ENCODE measurements around the gene TNC. TPM values are rescaled to one million over a fixed set of nuclear protein-coding genes. Genes with fewer than 3 reads are reported as not detected.

TNC gene
- total RNA-seq, 1 donor from 2014 or later = 30.8 TPM

- H3K36me3 ChIP-seq (ENCODE audit: control insufficient read depth in 3 of 3, insufficient read depth in 3 of 3, low read length in 3 of 3) = no peaks in the 10 kb centered on the region
Measured at GRCh38 chr9:114989600-114990410, 128.2 kb downstream of the TNC start.

DNA sequence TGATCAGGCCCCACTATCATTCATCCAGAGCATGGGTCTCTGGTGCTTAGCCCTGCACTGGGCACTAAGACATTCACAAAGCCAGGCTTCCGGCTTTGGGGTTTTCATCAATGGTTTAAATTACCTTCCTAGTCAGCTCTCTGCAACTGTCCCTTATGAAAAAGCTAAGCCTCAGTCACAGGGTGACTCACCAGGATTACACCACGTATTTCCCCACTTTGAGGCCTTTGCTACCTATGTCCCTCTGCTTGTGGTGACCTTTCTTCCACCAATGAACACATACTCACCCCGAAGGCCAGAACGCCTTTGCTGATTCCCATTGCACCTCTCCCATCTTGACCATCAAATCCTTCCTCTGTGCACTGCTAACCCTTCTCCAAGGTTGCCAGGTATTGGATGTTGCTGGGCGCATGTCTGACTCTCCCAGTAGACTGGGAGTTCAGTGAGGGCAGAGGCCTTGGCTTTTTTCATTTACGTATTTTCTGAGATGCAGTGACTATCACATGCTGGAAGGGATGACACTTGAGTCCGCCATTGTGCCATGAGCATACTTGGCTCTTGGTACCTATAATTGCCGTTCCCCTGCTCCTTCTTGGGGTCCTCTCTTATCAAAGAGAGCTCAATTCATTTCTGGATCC, 128.9 kb downstream of the TNC start:
- no peak overlapping the region for H3K9ac ChIP-seq (ENCODE audit: low read depth in 1 of 3, low read length in 3 of 3)
- peaks cover 0 to 9% (median 0%) of the 10 kb centered on the region in 3 donors for H3K27me3 ChIP-seq (ENCODE audit: control insufficient read depth in 3 of 3, insufficient read depth in 3 of 3, low read length in 3 of 3)
- no peaks in the 10 kb centered on the region for H3K36me3 ChIP-seq (ENCODE audit: control insufficient read depth in 3 of 3, insufficient read depth in 3 of 3, low read length in 3 of 3)
- no peaks in the 10 kb centered on the region for H3K9me3 ChIP-seq (ENCODE audit: control insufficient read depth in 3 of 3, low read length in 3 of 3)
- H3K27ac ChIP-seq (ENCODE audit: low read depth, low read length) = no peak overlapping the region
- no peaks in the 10 kb centered on the region for H3K4me1 ChIP-seq (ENCODE audit: control insufficient read depth in 3 of 3, insufficient read depth in 3 of 3, low read length in 3 of 3)
- H3K4me3 ChIP-seq (ENCODE audit: low read length in 3 of 3) = no peak overlapping the region

More at GRCh38 chr9:114989600-114990410, 128.2 kb downstream of the TNC start:
- Histone ChIP-seq H3K4me3 (ENCODE audit: low read length in 3 of 3) (no peak overlapping the region), H3K9me3 (ENCODE audit: control insufficient read depth in 3 of 3, low read length in 3 of 3) (no peaks in the 10 kb centered on the region), H3K27me3 (ENCODE audit: control insufficient read depth in 3 of 3, insufficient read depth in 3 of 3, low read length in 3 of 3) (peaks cover 0 to 9% (median 0%) of the 10 kb centered on the region in 3 donors), H3K27ac (ENCODE audit: low read depth, low read length) (no peak overlapping the region), H3K4me1 (ENCODE audit: control insufficient read depth in 3 of 3, insufficient read depth in 3 of 3, low read length in 3 of 3) (no peaks in the 10 kb centered on the region), H3K9ac (ENCODE audit: low read depth in 1 of 3, low read length in 3 of 3) (no peak overlapping the region)

- Histone ChIP-seq H3K36me3 (ENCODE audit: control insufficient read depth in 3 of 3, insufficient read depth in 3 of 3, low read length in 3 of 3) (no peaks in the 10 kb centered on the region), H3K4me1 (ENCODE audit: control insufficient read depth in 3 of 3, insufficient read depth in 3 of 3, low read length in 3 of 3) (no peaks in the 10 kb centered on the region), H3K9ac (ENCODE audit: low read depth in 1 of 3, low read length in 3 of 3) (no peak overlapping the region), H3K4me3 (ENCODE audit: low read length in 3 of 3) (no peak overlapping the region), H3K27me3 (ENCODE audit: control insufficient read depth in 3 of 3, insufficient read depth in 3 of 3, low read length in 3 of 3) (peaks cover 0 to 5% (median 0%) of the 10 kb centered on the region in 3 donors), H3K9me3 (ENCODE audit: control insufficient read depth in 3 of 3, low read length in 3 of 3) (no peaks in the 10 kb centered on the region), H3K27ac (ENCODE audit: low read depth, low read length) (no peak overlapping the region)
Measured at GRCh38 chr9:114987116-114987515, 130.8 kb downstream of the TNC start.

DNA sequence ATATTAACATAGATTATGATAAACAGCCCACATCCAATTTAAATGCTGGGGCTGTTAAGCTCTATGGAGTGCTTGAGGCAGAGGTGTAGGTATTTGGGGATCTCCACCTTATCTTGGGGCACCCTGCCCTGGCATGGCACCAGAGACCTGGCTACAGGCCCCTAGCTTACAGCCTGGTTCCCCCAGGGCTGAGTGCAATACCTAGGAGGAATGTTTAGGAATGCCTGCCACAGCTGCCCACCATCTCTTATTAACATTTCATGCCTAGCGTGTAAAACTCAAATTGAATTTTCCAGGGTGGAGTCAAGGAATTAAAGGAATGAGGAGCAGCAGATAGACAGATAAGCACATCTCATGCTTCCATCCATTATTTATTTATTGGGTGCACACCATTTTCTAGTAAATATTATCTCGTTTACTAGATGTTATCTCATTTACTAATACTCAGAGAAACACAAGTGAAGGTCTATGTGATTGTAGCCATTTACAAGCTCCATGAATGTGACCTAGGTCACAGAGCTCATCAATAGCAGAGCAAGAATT, 131.9 kb downstream of the TNC start:
- no peak overlapping the region for H3K9ac ChIP-seq (ENCODE audit: low read depth in 1 of 3, low read length in 3 of 3)
- no peak overlapping the region for H3K4me3 ChIP-seq (ENCODE audit: low read length in 3 of 3)
- peaks cover 0 to 2% (median 0%) of the 10 kb centered on the region in 3 donors for H3K9me3 ChIP-seq (ENCODE audit: control insufficient read depth in 3 of 3, low read length in 3 of 3)
- H3K4me1 ChIP-seq (ENCODE audit: control insufficient read depth in 3 of 3, insufficient read depth in 3 of 3, low read length in 3 of 3) = no peaks in the 10 kb centered on the region
- H3K36me3 ChIP-seq (ENCODE audit: control insufficient read depth in 3 of 3, insufficient read depth in 3 of 3, low read length in 3 of 3) = no peaks in the 10 kb centered on the region
- H3K27ac ChIP-seq (ENCODE audit: low read depth, low read length) = no peak overlapping the region
- H3K27me3 ChIP-seq (ENCODE audit: control insufficient read depth in 3 of 3, insufficient read depth in 3 of 3, low read length in 3 of 3) = peaks cover 0 to 5% (median 0%) of the 10 kb centered on the region in 3 donors

- Histone ChIP-seq H3K27me3 (ENCODE audit: control insufficient read depth in 3 of 3, insufficient read depth in 3 of 3, low read length in 3 of 3) (no peaks in the 10 kb centered on the region), H3K4me3 (ENCODE audit: low read length in 3 of 3) (no peak overlapping the region), H3K4me1 (ENCODE audit: control insufficient read depth in 3 of 3, insufficient read depth in 3 of 3, low read length in 3 of 3) (no peaks in the 10 kb centered on the region), H3K36me3 (ENCODE audit: control insufficient read depth in 3 of 3, insufficient read depth in 3 of 3, low read length in 3 of 3) (no peaks in the 10 kb centered on the region), H3K27ac (ENCODE audit: low read depth, low read length) (no peak overlapping the region), H3K9ac (ENCODE audit: low read depth in 1 of 3, low read length in 3 of 3) (no peak overlapping the region), H3K9me3 (ENCODE audit: control insufficient read depth in 3 of 3, low read length in 3 of 3) (peaks cover 0 to 2% (median 0%) of the 10 kb centered on the region in 3 donors)
Measured at GRCh38 chr9:114981063-114981462, 136.9 kb downstream of the TNC start.

DNA sequence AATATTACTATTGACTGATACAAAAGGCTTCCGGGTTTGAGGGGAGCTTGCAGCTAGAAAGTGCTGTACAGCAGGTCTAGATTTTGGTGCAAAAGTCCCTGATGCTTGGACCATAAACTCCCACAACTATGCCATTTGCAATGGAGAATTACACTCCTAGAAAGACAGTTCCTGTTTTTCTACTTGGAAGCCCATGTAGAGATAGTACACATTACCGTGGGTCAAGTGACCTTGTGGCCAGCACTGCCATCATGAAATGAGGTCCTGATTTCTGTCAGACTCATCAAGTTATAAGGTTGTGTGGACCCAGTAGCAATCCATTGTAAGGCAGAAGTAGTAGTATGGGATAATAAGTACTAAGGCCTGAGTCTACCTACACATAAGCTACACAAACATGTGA, 144.7 kb downstream of the TNC start:
- Histone ChIP-seq H3K27me3 (ENCODE audit: control insufficient read depth in 3 of 3, insufficient read depth in 3 of 3, low read length in 3 of 3) (no peaks in the 10 kb centered on the region), H3K36me3 (ENCODE audit: control insufficient read depth in 3 of 3, insufficient read depth in 3 of 3, low read length in 3 of 3) (no peaks in the 10 kb centered on the region), H3K9ac (ENCODE audit: low read depth in 1 of 3, low read length in 3 of 3) (no peak overlapping the region), H3K4me1 (ENCODE audit: control insufficient read depth in 3 of 3, insufficient read depth in 3 of 3, low read length in 3 of 3) (no peaks in the 10 kb centered on the region), H3K27ac (ENCODE audit: low read depth, low read length) (no peak overlapping the region), H3K4me3 (ENCODE audit: low read length in 3 of 3) (no peak overlapping the region), H3K9me3 (ENCODE audit: control insufficient read depth in 3 of 3, low read length in 3 of 3) (no peaks in the 10 kb centered on the region)

GRCh38 chr9:114972510-114973136, 145.3 kb downstream of the TNC start:
- H3K9ac ChIP-seq (ENCODE audit: low read depth in 1 of 3, low read length in 3 of 3) = no peak overlapping the region
- H3K27me3 ChIP-seq (ENCODE audit: control insufficient read depth in 3 of 3, insufficient read depth in 3 of 3, low read length in 3 of 3) = no peaks in the 10 kb centered on the region
- H3K4me1 ChIP-seq (ENCODE audit: control insufficient read depth in 3 of 3, insufficient read depth in 3 of 3, low read length in 3 of 3) = no peaks in the 10 kb centered on the region
- no peaks in the 10 kb centered on the region for H3K36me3 ChIP-seq (ENCODE audit: control insufficient read depth in 3 of 3, insufficient read depth in 3 of 3, low read length in 3 of 3)
- H3K9me3 ChIP-seq (ENCODE audit: control insufficient read depth in 3 of 3, low read length in 3 of 3) = no peaks in the 10 kb centered on the region
- H3K27ac ChIP-seq (ENCODE audit: low read depth, low read length) = no peak overlapping the region
- H3K4me3 ChIP-seq (ENCODE audit: low read length in 3 of 3) = no peak overlapping the region

Other genes with a start within 250 kb of the TNC start
- gene TNFSF8, start 187.6 kb downstream of the TNC start, total RNA-seq = 1.0 TPM

Measured in skeletal muscle tissue (tissue), 4 donors.